Osteoblast (primary cell): ENCODE data around the gene PM20D2. TPM values are rescaled to one million over a fixed set of nuclear protein-coding genes. Genes with fewer than 3 reads are reported as not detected.
A peak's percentile ranks its signal among the peaks of the same experiment; 100 is the strongest.

Experiments used
- DNase-seq: peaks from one replicate; pipeline ENCODE4 v3.0.0; 2011; ENCODE audit warnings: low spot score, mixed read lengths; ENCODE audit not compliant: insufficient read length; ENCODE audit errors: missing footprints
- H2AFZ ChIP-seq: 2 replicates; pipeline ENCODE4 v1.6.0; 2011; ENCODE audit warnings: mild to moderate bottlenecking, low read length
- H3K27ac ChIP-seq: 2 replicates; pipeline ENCODE4 v1.5.1; 2011; ENCODE audit warnings: mild to moderate bottlenecking, low read depth, low read length, moderate library complexity
- H3K27me3 ChIP-seq: 2 replicates; pipeline ENCODE4 v1.6.0; 2012; ENCODE audit warnings: mild to moderate bottlenecking, control low read depth, inconsistent platforms, low read length, moderate library complexity; ENCODE audit not compliant: insufficient read depth
- H3K36me3 ChIP-seq: 2 replicates; pipeline ENCODE4 v1.5.1; 2011; ENCODE audit warnings: mild to moderate bottlenecking, low read length, control low read depth, moderate library complexity; ENCODE audit not compliant: insufficient read depth
- H3K4me1 ChIP-seq: 2 replicates; pipeline ENCODE4 v1.5.1; 2011; ENCODE audit warnings: mild to moderate bottlenecking, low read length, control low read depth, moderate library complexity; ENCODE audit not compliant: insufficient read depth
- H3K4me2 ChIP-seq: 2 replicates; pipeline ENCODE4 v1.6.0; 2011; ENCODE audit warnings: mild to moderate bottlenecking, low read length; ENCODE audit not compliant: insufficient read depth
- H3K4me3 ChIP-seq: fragments of 200-600 bp; sonication (generic); 3 replicates; pipeline ENCODE4 v1.5.1; 2012; ENCODE audit warnings: mild to moderate bottlenecking, low read length, inconsistent platforms; ENCODE audit not compliant: insufficient read depth
- H3K79me2 ChIP-seq: 2 replicates; pipeline ENCODE4 v1.6.0; 2012; ENCODE audit warnings: mild to moderate bottlenecking, low read length, control low read depth, inconsistent platforms; ENCODE audit not compliant: insufficient read depth
- H3K9me3 ChIP-seq: 2 replicates; pipeline ENCODE4 v1.5.1; 2011; ENCODE audit warnings: low read depth, low read length, control low read depth
- H4K20me1 ChIP-seq: 2 replicates; pipeline ENCODE4 v1.6.0; 2012; ENCODE audit warnings: mild to moderate bottlenecking, low read length, control low read depth; ENCODE audit not compliant: insufficient read depth
- CTCF ChIP-seq: IDR thresholded peaks from 2 replicates; pipeline ENCODE4 v1.5.1; 2011; ENCODE audit warnings: mild to moderate bottlenecking, low read depth, low read length, moderate library complexity; ENCODE audit errors: extremely low read depth
- total RNA-seq: library from RNA; depleted of rRNA; stranded (reverse); fragments of >200 nt; gene quantifications from 2 replicates; pipeline ENCODE4 v1.2.3, GENCODE V29; 2012

Gene PM20D2
- total RNA-seq, 1 donor: 2.9 TPM

- H3K4me1 ChIP-seq: peaks cover 7% of the 10 kb centered on the region
- no peak for DNase-seq
Measured at GRCh38 chr6:89138173-89138572, 7.7 kb upstream of the PM20D2 start.

DNA sequence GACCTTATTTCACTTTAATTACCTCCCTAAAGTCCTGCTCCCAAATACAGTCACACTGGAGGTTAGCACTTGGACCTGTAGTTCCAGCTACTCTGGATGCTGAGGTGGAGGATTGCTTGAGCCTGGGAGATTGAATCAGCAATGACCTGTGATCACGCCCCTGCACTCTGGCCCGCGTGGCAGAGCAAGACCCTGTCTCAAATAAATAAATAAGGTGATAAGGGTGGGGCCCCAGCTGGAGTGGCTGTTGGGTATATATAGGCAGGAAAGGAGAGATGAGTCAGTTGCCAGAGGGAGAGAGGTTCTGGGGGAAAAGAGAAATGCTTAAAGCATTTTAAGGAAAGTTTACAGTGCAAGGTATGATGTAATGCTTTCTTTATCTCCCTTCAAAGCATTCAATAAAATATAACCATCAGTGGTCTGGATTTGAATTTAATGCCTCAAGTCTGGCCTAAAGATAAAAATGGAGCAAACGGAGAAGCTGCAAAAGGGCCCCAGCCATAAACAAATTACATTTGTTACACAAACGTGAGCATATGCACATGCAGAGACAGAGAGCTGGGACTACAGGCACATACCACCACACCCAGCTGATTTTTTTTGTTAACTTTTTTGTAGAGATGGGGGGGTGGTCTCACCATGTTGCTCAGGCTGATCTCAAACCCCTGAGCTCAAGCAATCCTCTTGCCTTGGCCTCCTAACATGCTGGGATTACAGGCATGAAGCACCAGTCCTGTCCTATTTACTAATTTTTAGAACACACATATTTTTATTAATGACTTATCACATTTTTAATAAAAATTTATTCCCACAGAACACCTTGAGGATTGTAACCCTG is 6.1 kb upstream of the PM20D2 start:
- Histone ChIP-seq H3K4me2 (no peak overlapping the region), H3K4me3 (no peak overlapping the region), H3K9me3 (no peaks in the 10 kb centered on the region), H3K4me1 (peaks cover 7% of the 10 kb centered on the region), H3K36me3 (no peaks in the 10 kb centered on the region), H3K79me2 (no peaks in the 10 kb centered on the region), H2AFZ (no peak overlapping the region), H4K20me1 (no peaks in the 10 kb centered on the region), H3K27me3 (peaks cover 10% of the 10 kb centered on the region), H3K27ac (no peak overlapping the region)
- no peak for TF ChIP-seq CTCF
- DNase-seq: no peak

More at GRCh38 chr6:89138173-89138572, 7.7 kb upstream of the PM20D2 start:
- H3K27me3 ChIP-seq: peaks cover 4% of the 10 kb centered on the region
- no peaks in the 10 kb centered on the region for H3K79me2 ChIP-seq
- no peak overlapping the region for H3K4me3 ChIP-seq
- no peak for TF ChIP-seq CTCF
- no peaks in the 10 kb centered on the region for H3K9me3 ChIP-seq
- no peak overlapping the region for H3K4me2 ChIP-seq
- no peaks in the 10 kb centered on the region for H4K20me1 ChIP-seq
- H3K27ac ChIP-seq: no peak overlapping the region
- H3K36me3 ChIP-seq: no peaks in the 10 kb centered on the region
- no peak overlapping the region for H2AFZ ChIP-seq

DNA sequence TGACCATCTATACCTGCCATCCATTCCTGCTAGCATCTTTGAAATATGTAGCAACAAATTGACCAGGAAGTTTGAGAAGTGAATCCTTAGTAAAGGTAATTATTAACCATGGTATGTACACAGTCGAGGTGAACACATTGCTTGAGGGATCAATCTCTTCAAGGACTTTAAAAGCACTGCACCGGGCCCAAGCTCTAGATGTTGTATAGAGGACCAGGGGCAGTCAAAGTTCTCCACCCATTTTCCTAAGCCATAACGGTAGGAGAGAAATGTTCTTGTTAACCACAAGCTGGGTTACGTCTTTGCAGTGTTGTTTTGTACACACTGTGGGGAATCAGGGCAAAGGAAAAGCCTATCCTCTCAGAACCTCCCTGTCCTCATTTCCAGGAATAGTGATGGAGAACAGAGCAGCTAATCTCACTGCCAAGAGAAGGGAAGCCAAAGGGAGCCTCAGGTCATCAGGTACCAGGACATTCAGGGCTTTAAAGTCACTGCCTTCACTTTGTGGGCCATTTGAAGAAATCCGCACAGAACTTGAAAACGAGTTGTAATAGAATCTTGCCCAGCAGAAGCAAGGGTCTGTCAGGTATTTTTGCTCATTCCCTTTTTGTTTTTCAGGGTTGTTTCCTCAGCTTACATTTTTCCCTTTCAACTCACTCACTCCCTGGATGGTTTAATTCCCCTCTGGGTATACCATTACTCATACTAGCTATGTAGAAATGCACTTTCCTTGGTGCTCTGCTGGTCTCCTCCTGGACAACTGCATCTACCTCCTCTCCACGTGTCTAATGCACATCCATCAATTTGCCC is 5.3 kb upstream of the PM20D2 start:
- peaks cover 17% of the 10 kb centered on the region for H3K27me3 ChIP-seq
- no peaks in the 10 kb centered on the region for H4K20me1 ChIP-seq
- no peak overlapping the region for H3K4me3 ChIP-seq
- H2AFZ ChIP-seq: no peak overlapping the region
- H3K9me3 ChIP-seq: no peaks in the 10 kb centered on the region
- TF ChIP-seq CTCF: no peak
- no peaks in the 10 kb centered on the region for H3K36me3 ChIP-seq
- H3K4me1 ChIP-seq: peaks cover 9% of the 10 kb centered on the region
- no peak overlapping the region for H3K4me2 ChIP-seq
- DNase-seq: peak; percentile 79
- H3K79me2 ChIP-seq: no peaks in the 10 kb centered on the region
- no peak overlapping the region for H3K27ac ChIP-seq

DNA sequence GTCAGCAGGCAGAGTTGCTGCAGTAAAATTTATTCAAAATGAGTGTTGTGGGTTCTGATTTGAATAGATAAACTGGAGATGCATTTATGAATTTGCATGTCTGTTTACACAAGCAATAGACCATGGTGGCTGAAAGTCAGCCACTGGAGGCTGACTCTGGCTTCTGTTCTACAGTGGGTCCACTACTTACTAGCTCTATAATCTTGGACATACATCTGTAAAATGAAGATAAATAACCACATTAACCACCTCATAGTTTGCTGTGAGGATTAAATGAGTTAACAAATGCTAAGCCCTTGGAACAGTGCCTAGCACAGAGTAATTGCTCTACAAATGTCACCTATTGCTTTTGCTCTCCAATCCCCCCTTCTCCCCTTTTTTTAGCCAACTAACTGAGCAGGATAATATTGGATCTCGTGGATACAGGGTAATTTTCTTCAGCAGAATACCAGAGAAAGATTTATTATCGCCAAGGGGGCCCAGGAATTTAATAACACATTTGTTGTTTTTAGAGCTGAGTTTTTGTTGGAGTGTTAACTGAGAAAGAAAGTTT is 1.4 kb upstream of the PM20D2 start:
- H3K36me3 ChIP-seq: no peaks in the 10 kb centered on the region
- H3K4me3 ChIP-seq: no peak overlapping the region
- H3K4me1 ChIP-seq: peaks cover 24% of the 10 kb centered on the region
- no peaks in the 10 kb centered on the region for H3K9me3 ChIP-seq
- no peak for TF ChIP-seq CTCF
- H4K20me1 ChIP-seq: no peaks in the 10 kb centered on the region
- no peak overlapping the region for H3K27ac ChIP-seq
- H3K27me3 ChIP-seq: peaks cover 23% of the 10 kb centered on the region
- no peak for DNase-seq
- H2AFZ ChIP-seq: no peak overlapping the region
- no peak overlapping the region for H3K4me2 ChIP-seq
- no peaks in the 10 kb centered on the region for H3K79me2 ChIP-seq
